ENCODE results near the gene HTT-AS. TPM values are rescaled to one million over a fixed set of nuclear protein-coding genes. Genes with fewer than 3 reads are reported as not detected.

The HTT-AS gene
- total and polyA plus RNA-seq, 10 donors: not detected

- Histone ChIP-seq H3K9me3 (no peaks in the 10 kb centered on the region), H3K4me3 (no peak overlapping the region), H3K27me3 (replicated peaks in 1 of 7) (no peaks in the 10 kb centered on the region), H3K27ac (no peak overlapping the region), H3K36me3 (peaks cover 0 to 10% (median 0%) of the 10 kb centered on the region in 6 donors), H3K4me1 (no peaks in the 10 kb centered on the region)
- WGBS, 5 donors: 85 to 93% (median 92%) methylated on average over 3 of the region's 3 CpGs
- TF ChIP-seq, protein P1, sequence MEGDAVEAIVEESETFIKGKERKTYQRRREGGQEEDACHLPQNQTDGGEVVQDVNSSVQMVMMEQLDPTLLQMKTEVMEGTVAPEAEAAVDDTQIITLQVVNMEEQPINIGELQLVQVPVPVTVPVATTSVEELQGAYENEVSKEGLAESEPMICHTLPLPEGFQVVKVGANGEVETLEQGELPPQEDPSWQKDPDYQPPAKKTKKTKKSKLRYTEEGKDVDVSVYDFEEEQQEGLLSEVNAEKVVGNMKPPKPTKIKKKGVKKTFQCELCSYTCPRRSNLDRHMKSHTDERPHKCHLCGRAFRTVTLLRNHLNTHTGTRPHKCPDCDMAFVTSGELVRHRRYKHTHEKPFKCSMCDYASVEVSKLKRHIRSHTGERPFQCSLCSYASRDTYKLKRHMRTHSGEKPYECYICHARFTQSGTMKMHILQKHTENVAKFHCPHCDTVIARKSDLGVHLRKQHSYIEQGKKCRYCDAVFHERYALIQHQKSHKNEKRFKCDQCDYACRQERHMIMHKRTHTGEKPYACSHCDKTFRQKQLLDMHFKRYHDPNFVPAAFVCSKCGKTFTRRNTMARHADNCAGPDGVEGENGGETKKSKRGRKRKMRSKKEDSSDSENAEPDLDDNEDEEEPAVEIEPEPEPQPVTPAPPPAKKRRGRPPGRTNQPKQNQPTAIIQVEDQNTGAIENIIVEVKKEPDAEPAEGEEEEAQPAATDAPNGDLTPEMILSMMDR (IDR thresholded peaks at IDR 0.05 in 8 of 11, conservative IDR thresholded peaks at IDR 0.05 in 3 of 11): no peak
- no peak for TF ChIP-seq POLR2AphosphoS5 (IDR thresholded peaks at IDR 0.05)
- no peak for TF ChIP-seq POLR2A (IDR thresholded peaks at IDR 0.05)
- peak; percentile 29 for DNase-seq
- intact Hi-C loops (cut with DNase I; ENCODE audit: low total_unique reads): no loop called here
Measured at GRCh38 chr4:3065551-3065950, 8.8 kb downstream of the HTT-AS start.

DNA sequence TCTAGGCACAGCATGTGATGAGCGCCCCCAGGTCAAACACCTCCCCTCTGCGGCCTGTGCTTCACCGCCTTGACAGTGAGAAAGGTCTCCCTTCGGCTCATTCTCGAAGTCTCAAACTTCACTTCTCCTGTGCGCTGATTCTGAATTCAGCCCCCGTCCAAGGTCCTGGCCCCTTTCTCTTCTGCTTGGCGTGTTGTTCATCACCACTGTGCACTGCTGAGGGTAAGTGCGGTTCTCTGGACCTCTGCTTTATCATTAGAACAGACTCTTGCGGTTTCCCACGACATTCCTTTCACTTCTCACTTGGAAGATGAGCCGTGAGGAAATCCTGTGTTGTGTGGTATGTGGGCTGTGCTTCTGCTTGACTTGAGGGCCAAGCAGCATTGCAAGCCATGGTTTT, 11.9 kb downstream of the HTT-AS start:
- no peaks in the 10 kb centered on the region for H3K27me3 ChIP-seq (replicated peaks in 1 of 7)
- H3K9me3 ChIP-seq: no peaks in the 10 kb centered on the region
- peak; percentile 42 for DNase-seq
- no peak overlapping the region for H3K27ac ChIP-seq
- H3K4me1 ChIP-seq: peaks cover 0 to 22% (median 14%) of the 10 kb centered on the region in 6 donors
- no peak overlapping the region for H3K4me3 ChIP-seq
- intact Hi-C loops (cut with DNase I; ENCODE audit: low total_unique reads): no loop called here
- peaks cover 0 to 10% (median 0%) of the 10 kb centered on the region in 6 donors for H3K36me3 ChIP-seq
- 77 to 92% (median 86%) methylated on average over 12 of the region's 12 CpGs for WGBS, 5 donors
- TF ChIP-seq, protein P1 (IDR thresholded peaks at IDR 0.05 in 8 of 11, conservative IDR thresholded peaks at IDR 0.05 in 3 of 11): no peak
- TF ChIP-seq POLR2A (IDR thresholded peaks at IDR 0.05) (no peak), POLR2AphosphoS5 (IDR thresholded peaks at IDR 0.05) (no peak)

GRCh38 chr4:3060946-3061345, 13.4 kb downstream of the HTT-AS start:
- Histone ChIP-seq H3K27ac (peak overlapping the region in 1 of 8 donors; percentile 82), H3K9me3 (peaks cover 0 to 10% (median 6%) of the 10 kb centered on the region in 8 donors), H3K4me1 (peaks cover 0 to 22% (median 14%) of the 10 kb centered on the region in 6 donors), H3K27me3 (replicated peaks in 1 of 7) (no peaks in the 10 kb centered on the region), H3K4me3 (no peak overlapping the region), H3K36me3 (peaks cover 0 to 10% (median 0%) of the 10 kb centered on the region in 6 donors)
- TF ChIP-seq, protein P1 (IDR thresholded peaks at IDR 0.05 in 8 of 11, conservative IDR thresholded peaks at IDR 0.05 in 3 of 11): no peak
- TF ChIP-seq POLR2A (IDR thresholded peaks at IDR 0.05): no peak
- no peak for TF ChIP-seq POLR2AphosphoS5 (IDR thresholded peaks at IDR 0.05)
- intact Hi-C loops (cut with DNase I; ENCODE audit: low total_unique reads): no loop called here
- no peak for DNase-seq
- 69 to 88% (median 80%) methylated on average over 6 of the region's 6 CpGs for WGBS, 5 donors

GRCh38 chr4:3059943-3060342, 14.4 kb downstream of the HTT-AS start:
- no peaks in the 10 kb centered on the region for H3K27me3 ChIP-seq (replicated peaks in 1 of 7)
- intact Hi-C loops (cut with DNase I; ENCODE audit: low total_unique reads): no loop called here
- H3K4me1 ChIP-seq: peaks cover 0 to 22% (median 14%) of the 10 kb centered on the region in 6 donors
- 55 to 82% (median 72%) methylated on average over 6 of the region's 6 CpGs for WGBS, 5 donors
- no peak overlapping the region for H3K4me3 ChIP-seq
- peaks cover 0 to 20% (median 15%) of the 10 kb centered on the region in 8 donors for H3K9me3 ChIP-seq
- H3K27ac ChIP-seq: peak overlapping the region in 2 of 8 donors; percentile 67 to 82
- H3K36me3 ChIP-seq: peaks cover 0 to 10% (median 0%) of the 10 kb centered on the region in 6 donors
- TF ChIP-seq, protein P1 (IDR thresholded peaks at IDR 0.05 in 8 of 11, conservative IDR thresholded peaks at IDR 0.05 in 3 of 11): no peak
- no peak for TF ChIP-seq POLR2A (IDR thresholded peaks at IDR 0.05)
- no peak for TF ChIP-seq POLR2AphosphoS5 (IDR thresholded peaks at IDR 0.05)
- no peak for DNase-seq
